A549 (cell line): ENCODE data around the gene SLC3A2. TPM values are rescaled to one million over a fixed set of nuclear protein-coding genes. Genes with fewer than 3 reads are reported as not detected.

Experiments
- ATAC-seq, 2 experiments: fragments of 200-7000 bp in 1 of 2; fragments of >200 bp in 1 of 2; cut with Nextera tagmentation in 1 of 2; cut with Tn5 transposase in 1 of 2; 3 replicates each; pipeline versions ENCODE4 v1.8.0 to v1.9.1; 2018 to 2020; ENCODE audit warnings: mild to moderate bottlenecking in 1 of 2, moderate library complexity in 1 of 2
- CTCF ChIA-PET: fragments of 300-600 bp; sonication (Branson Sonifier 250); formaldehyde crosslinking; extraction: SDS; loops from one replicate; lab custom pipeline; 2021; ENCODE audit warnings: antibody characterized with exemption, inconsistent platforms; lab: Yijun Ruan, JAX
- POLR2A ChIA-PET: fragments of 350-600 bp; formaldehyde crosslinking; extraction: SDS; loops from one replicate; lab custom pipeline; 2021; ENCODE audit warnings: antibody characterized with exemption, inconsistent platforms; lab: Yijun Ruan, JAX
- DNase-seq, 2 experiments: peaks; one replicate each; pipeline versions ENCODE4 v3.0.0 to v3.0.0-alpha.2; 2011 to 2016; ENCODE audit warnings: low read depth in 1 of 2, low spot score in 1 of 2
- FAIRE-seq: peaks from 2 replicates; lab custom pipeline; 2011; peaks lifted over from hg19 to GRCh38; lab: Jason Lieb, UNC
- H3K27ac ChIP-seq, 2 experiments: fragments of >200 bp; sonication (Bioruptor Twin); formaldehyde crosslinking; 3 replicates each; pipeline ENCODE4 v1.5.1; 2016 to 2017
- H3K4me1 ChIP-seq: fragments of >200 bp; sonication (Bioruptor Twin); formaldehyde crosslinking; 3 replicates; pipeline ENCODE4 v1.6.1; 2016
- H3K4me2 ChIP-seq: fragments of >200 bp; sonication (Bioruptor Twin); formaldehyde crosslinking; 3 replicates; pipeline ENCODE4 v1.6.1; 2016
- H3K4me3 ChIP-seq: fragments of >200 bp; sonication (Bioruptor Twin); formaldehyde crosslinking; 3 replicates; pipeline ENCODE4 v1.5.1; 2016
- H3K9me3 ChIP-seq: fragments of >200 bp; sonication (Bioruptor Twin); formaldehyde crosslinking; 3 replicates; pipeline ENCODE4 v1.6.1; 2016
- E2F6 ChIP-seq: IDR thresholded peaks from 2 replicates; pipeline ENCODE4 v1.6.1; 2012; ENCODE audit warnings: low read depth, borderline replicate concordance
- EHMT2 ChIP-seq: fragments of 200-600 bp; sonication (generic); IDR thresholded peaks from 2 replicates; pipeline ENCODE4 v1.6.1; 2016; ENCODE audit warnings: antibody characterized with exemption, low read depth, mild to moderate bottlenecking, moderate library complexity
- HDAC2 ChIP-seq: fragments of 200-600 bp; sonication (generic); IDR thresholded peaks from 2 replicates; pipeline ENCODE4 v1.6.1; 2016
- HEYL ChIP-seq: fragments of 250-450 bp; sonication (Bioruptor Pico); IDR thresholded peaks from 2 replicates; pipeline ENCODE4 v1.8.0; 2021; ENCODE audit warnings: mild to moderate bottlenecking, moderate library complexity
- HOXA7 ChIP-seq: fragments of 250-450 bp; sonication (Bioruptor Pico); IDR thresholded peaks from 2 replicates; pipeline ENCODE4 v1.5.0; 2020; ENCODE audit warnings: mild to moderate bottlenecking, moderate library complexity
- HOXB13 ChIP-seq: fragments of 250-450 bp; sonication (Bioruptor Pico); IDR thresholded peaks from 2 replicates; pipeline ENCODE4 v1.5.0; 2020; ENCODE audit warnings: low read depth, mild to moderate bottlenecking, moderate library complexity
- KDM1A ChIP-seq: fragments of 200-600 bp; sonication (generic); IDR thresholded peaks from 2 replicates; pipeline ENCODE4 v1.6.1; 2016; ENCODE audit warnings: low read depth, mild to moderate bottlenecking
- KDM5A ChIP-seq: fragments of 200-600 bp; sonication (generic); IDR thresholded peaks from 2 replicates; pipeline ENCODE4 v1.6.1; 2016; ENCODE audit warnings: antibody characterized with exemption, mild to moderate bottlenecking
- MAZ ChIP-seq: fragments of 150-350 bp; IDR thresholded peaks from 2 replicates; pipeline ENCODE4 v1.6.1; 2014; ENCODE audit warnings: antibody characterized with exemption, low read depth, low read length, borderline replicate concordance
- NFE2L2 ChIP-seq: fragments of 150-350 bp; conservative IDR thresholded peaks from 2 replicates; pipeline ENCODE4 v1.6.1; 2014; ENCODE audit warnings: low read length
- NR3C1 ChIP-seq: fragments of >200 bp; sonication (Bioruptor Twin); formaldehyde crosslinking; IDR thresholded peaks from 3 replicates; pipeline ENCODE4 v1.6.1; 2017
- PHF8 ChIP-seq: fragments of 200-600 bp; sonication (generic); IDR thresholded peaks from 2 replicates; pipeline ENCODE4 v1.6.1; 2016; ENCODE audit warnings: low read depth, mild to moderate bottlenecking, antibody characterized with exemption, moderate library complexity, borderline replicate concordance
- POLR2A ChIP-seq: IDR thresholded peaks from 2 replicates; pipeline ENCODE4 v1.6.1; 2012; ENCODE audit warnings: mild to moderate bottlenecking, low read length
- POLR2AphosphoS2 ChIP-seq: conservative IDR thresholded peaks from 2 replicates; pipeline ENCODE4 v1.6.1; 2012; ENCODE audit warnings: low read length, improper control_type of control experiment, inconsistent platforms
- RNF2 ChIP-seq: fragments of 200-600 bp; sonication (generic); IDR thresholded peaks from 2 replicates; pipeline ENCODE4 v1.6.1; 2016; ENCODE audit warnings: low read depth, mild to moderate bottlenecking, antibody characterized with exemption, moderate library complexity, borderline replicate concordance
- SMC3 ChIP-seq: fragments of >200 bp; sonication (Bioruptor Twin); formaldehyde crosslinking; IDR thresholded peaks from 3 replicates; pipeline ENCODE4 v1.6.1; 2018; ENCODE audit warnings: inconsistent platforms
- SREBF2 ChIP-seq: fragments of 450-650 bp; IDR thresholded peaks from 2 replicates; pipeline ENCODE4 v1.6.1; 2014; ENCODE audit warnings: mild to moderate bottlenecking, moderate library complexity
- ZC3H11A ChIP-seq: fragments of 450-650 bp; IDR thresholded peaks from 2 replicates; pipeline ENCODE4 v1.6.1; 2014; ENCODE audit warnings: antibody characterized with exemption, mild to moderate bottlenecking
- WGBS: methylation state at CpG from one replicate; pipeline ENCODE4 v1.1.6; 2017; ENCODE audit errors: missing lambda C conversion rate; 5-methylcytosine and 5-hydroxymethylcytosine counted together
- polyA plus RNA-seq, 4 experiments: library from polyadenylated mRNA; depleted of rRNA in 3 of 4; stranded (reverse); fragments of >200 nt; fragmentation: RNase III in 1 of 4; extraction: RNeasy Plus Mini Kit Qiagen cat#74134 plus additional on column Dnase treatment in 1 of 4; gene quantifications; 2 replicates in 3 of 4; 3 replicates in 1 of 4; pipeline ENCODE4 v1.2.3, GENCODE V29; 2011 to 2017
- TF ChIP-seq, protein P1 (sequence below): IDR thresholded peaks from 2 replicates; pipeline ENCODE4 v1.6.1; 2012
- TF ChIP-seq, protein P2 (sequence below): IDR thresholded peaks from 2 replicates; pipeline ENCODE4 v1.6.1; 2012
- TF ChIP-seq, protein P3 (sequence below): fragments of 250-450 bp; sonication (Bioruptor Pico); IDR thresholded peaks from 2 replicates; pipeline ENCODE4 v1.5.0; 2021; ENCODE audit warnings: mild to moderate bottlenecking, moderate library complexity, borderline replicate concordance

Gene SLC3A2
- polyA plus RNA-seq, 2 of the 4 experiments (the other 2 are of a cell fraction) = 1,007 to 1,064 TPM

DNA sequence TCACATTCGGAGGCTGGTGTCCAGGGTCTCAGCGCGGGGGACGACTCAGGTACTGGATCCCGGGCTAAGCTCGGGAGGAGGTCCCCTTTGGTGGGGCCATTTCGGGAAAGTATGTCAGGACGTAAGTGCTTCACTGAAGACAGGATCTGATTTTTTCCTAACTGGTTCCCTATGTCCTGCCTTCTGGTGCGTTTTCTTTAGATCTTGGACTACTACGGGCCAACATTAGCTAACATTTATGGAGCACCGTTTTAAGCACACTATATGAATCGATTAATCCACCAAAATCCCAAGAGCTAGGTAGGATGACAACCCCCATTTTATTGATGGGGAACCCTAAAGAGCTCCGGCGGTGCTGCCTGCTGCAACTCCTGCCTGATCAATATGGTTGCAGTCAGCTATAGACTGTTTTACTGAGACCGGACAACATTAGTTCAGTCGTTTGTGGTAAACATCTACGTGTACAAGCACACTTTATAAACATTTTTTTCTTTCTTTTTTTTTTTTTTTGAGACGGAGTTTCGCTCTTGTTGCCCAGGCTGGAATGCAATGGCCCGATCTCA is 24.3 kb upstream of the SLC3A2 start:
- FAIRE-seq (no peak), ATAC-seq (peak; percentile 16 to 36; a peak in 5 of 6 replicates), DNase-seq (no peak)
- POLR2A ChIA-PET = interaction anchor here (0.6 to 9.3 kb wide), 13 partner anchors 9 to 892 kb away, joined by 3 to 159 read pairs (median 4); partner anchors contain the start of genes HNRNPUL2, SLC3A2, TTC9C and TUT1
- no peaks in the 10 kb centered on the region for H3K9me3 ChIP-seq
- peak overlapping the region; percentile 90 to 96 for H3K27ac ChIP-seq
- CTCF ChIA-PET = interaction anchor here (0.6 to 5.5 kb wide), 4 partner anchors 8 to 69 kb away, joined by 3 to 42 read pairs (median 16); partner anchors contain the start of genes SLC3A2 and TMEM179B
- H3K4me1 ChIP-seq = peaks cover 46% of the 10 kb centered on the region
- peak overlapping the region; percentile 77 for H3K4me2 ChIP-seq
- TF ChIP-seq NFE2L2 (no peak), HOXA7 (no peak), POLR2AphosphoS2 (no peak), SREBF2 (no peak), RNF2 (peak; percentile 82; the same call in 1 of the 2 replicates), E2F6 (0 out of 2 replicates have a peak, but pooled peaks have one; percentile 8), NR3C1 (no peak), ZC3H11A (no peak), HDAC2 (no peak), MAZ (0 out of 2 replicates have a peak, but pooled peaks have one; percentile 4), HEYL (CRISPR knock-in tag) (no peak)
- peak overlapping the region; percentile 80 for H3K4me3 ChIP-seq
- WGBS = 4% methylated on average over 20 of the region's 20 CpGs

GRCh38 chr11:62857541-62857982 is 23.1 kb upstream of the SLC3A2 start:
- peak overlapping the region; percentile 90 to 96 for H3K27ac ChIP-seq

More at GRCh38 chr11:62857541-62857982, 23.1 kb upstream of the SLC3A2 start:
- ChIA-PET CTCF (interaction anchor here (0.8 to 4.6 kb wide), 3 partner anchors 23 to 71 kb away, joined by 4 to 25 read pairs (median 5); partner anchors contain the start of genes SLC3A2 and TMEM179B), POLR2A (interaction anchor here (0.7 to 9.3 kb wide), 3 partner anchors 17 to 104 kb away, joined by 6 to 159 read pairs (median 7); partner anchors contain the start of gene WDR74)
- WGBS = 45% methylated on average over 2 of the region's 2 CpGs
- Histone ChIP-seq H3K4me3 (peak overlapping the region; percentile 80), H3K9me3 (no peaks in the 10 kb centered on the region)
- no peak for TF ChIP-seq EHMT2
- no peak for TF ChIP-seq RNF2
- TF ChIP-seq, protein P1, sequence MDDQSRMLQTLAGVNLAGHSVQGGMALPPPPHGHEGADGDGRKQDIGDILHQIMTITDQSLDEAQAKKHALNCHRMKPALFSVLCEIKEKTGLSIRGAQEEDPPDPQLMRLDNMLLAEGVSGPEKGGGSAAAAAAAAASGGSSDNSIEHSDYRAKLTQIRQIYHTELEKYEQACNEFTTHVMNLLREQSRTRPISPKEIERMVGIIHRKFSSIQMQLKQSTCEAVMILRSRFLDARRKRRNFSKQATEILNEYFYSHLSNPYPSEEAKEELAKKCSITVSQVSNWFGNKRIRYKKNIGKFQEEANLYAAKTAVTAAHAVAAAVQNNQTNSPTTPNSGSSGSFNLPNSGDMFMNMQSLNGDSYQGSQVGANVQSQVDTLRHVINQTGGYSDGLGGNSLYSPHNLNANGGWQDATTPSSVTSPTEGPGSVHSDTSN = no peak
- TF ChIP-seq, protein P2, sequence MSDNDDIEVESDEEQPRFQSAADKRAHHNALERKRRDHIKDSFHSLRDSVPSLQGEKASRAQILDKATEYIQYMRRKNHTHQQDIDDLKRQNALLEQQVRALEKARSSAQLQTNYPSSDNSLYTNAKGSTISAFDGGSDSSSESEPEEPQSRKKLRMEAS = no peak
- TF ChIP-seq, protein P3, sequence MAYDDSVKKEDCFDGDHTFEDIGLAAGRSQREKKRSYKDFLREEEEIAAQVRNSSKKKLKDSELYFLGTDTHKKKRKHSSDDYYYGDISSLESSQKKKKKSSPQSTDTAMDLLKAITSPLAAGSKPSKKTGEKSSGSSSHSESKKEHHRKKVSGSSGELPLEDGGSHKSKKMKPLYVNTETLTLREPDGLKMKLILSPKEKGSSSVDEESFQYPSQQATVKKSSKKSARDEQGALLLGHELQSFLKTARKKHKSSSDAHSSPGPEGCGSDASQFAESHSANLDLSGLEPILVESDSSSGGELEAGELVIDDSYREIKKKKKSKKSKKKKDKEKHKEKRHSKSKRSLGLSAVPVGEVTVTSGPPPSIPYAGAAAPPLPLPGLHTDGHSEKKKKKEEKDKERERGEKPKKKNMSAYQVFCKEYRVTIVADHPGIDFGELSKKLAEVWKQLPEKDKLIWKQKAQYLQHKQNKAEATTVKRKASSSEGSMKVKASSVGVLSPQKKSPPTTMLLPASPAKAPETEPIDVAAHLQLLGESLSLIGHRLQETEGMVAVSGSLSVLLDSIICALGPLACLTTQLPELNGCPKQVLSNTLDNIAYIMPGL (CRISPR knock-in tag) = no peak
- no peak for TF ChIP-seq POLR2A
- no peak for TF ChIP-seq KDM5A
- no peak for TF ChIP-seq HOXB13 (CRISPR knock-in tag)
- no peak for TF ChIP-seq KDM1A
- no peak for TF ChIP-seq PHF8
- TF ChIP-seq ZC3H11A = no peak
- TF ChIP-seq SMC3 = no peak
- TF ChIP-seq, all 56 proteins: peak for 0
- DNase-seq (no peak), ATAC-seq (no peak), FAIRE-seq (no peak)
- Histone ChIP-seq H3K4me2 (peak overlapping the region; percentile 77), H3K4me1 (peaks cover 39% of the 10 kb centered on the region)
